Panc1 (cell line): ENCODE results near the gene SLC25A24. TPM values are rescaled to one million over a fixed set of nuclear protein-coding genes. Genes with fewer than 3 reads are reported as not detected.

ENCODE experiments used
- ATAC-seq: fragments of 200-7000 bp; cut with Tn5 transposase; 2 replicates; pipeline ENCODE4 v1.9.1; 2020; ENCODE audit warnings: mild to moderate bottlenecking, moderate library complexity
- BruUV-seq: library from RNA; stranded (reverse); fragments of 400-500 nt; replicated peaks from 2 replicates; lab custom pipeline; 2021; lab: Mats Ljungman, UMichigan
- CTCF ChIA-PET: fragments of 300-600 bp; sonication (Branson Sonifier 250); formaldehyde crosslinking; loops from one replicate; lab custom pipeline; 2022; ENCODE audit warnings: antibody characterized with exemption; lab: Charles Lee
- POLR2A ChIA-PET: fragments of 300-600 bp; sonication (Branson Sonifier 250); formaldehyde crosslinking; loops from one replicate; lab custom pipeline; 2022; ENCODE audit warnings: antibody characterized with exemption; lab: Charles Lee
- DNase-seq: peaks from one replicate; pipeline ENCODE4 v3.0.0-alpha.2; 2010; ENCODE audit warnings: low read depth, low spot score
- H3K27ac ChIP-seq: 2 replicates; pipeline ENCODE4 v1.5.1; 2011; ENCODE audit warnings: mild to moderate bottlenecking, low read length, inconsistent platforms
- H3K27me3 ChIP-seq: fragments of 200-500 bp; sonication (Bioruptor generic); 2 replicates; pipeline ENCODE4 v1.6.0; 2014; ENCODE audit warnings: low read length, inconsistent platforms; ENCODE audit not compliant: control insufficient read depth, insufficient read depth
- H3K36me3 ChIP-seq: fragments of 200-500 bp; sonication (Bioruptor generic); 2 replicates; pipeline ENCODE4 v1.5.1; 2014; ENCODE audit warnings: inconsistent platforms, mild to moderate bottlenecking, low read length, moderate library complexity; ENCODE audit not compliant: control insufficient read depth, insufficient read depth
- H3K4me1 ChIP-seq: 2 replicates; pipeline ENCODE4 v1.5.1; 2011; ENCODE audit warnings: inconsistent platforms, mild to moderate bottlenecking, low read length, moderate library complexity; ENCODE audit not compliant: control insufficient read depth, insufficient read depth
- H3K4me3 ChIP-seq, 2 experiments: 2 replicates each; pipeline ENCODE4 v1.5.1; 2011 to 2012; ENCODE audit warnings: low read depth in 2 of 2, low read length in 2 of 2, mild to moderate bottlenecking in 2 of 2, inconsistent platforms in 1 of 2, moderate library complexity in 1 of 2
- H3K9me3 ChIP-seq: fragments of 200-500 bp; sonication (Bioruptor generic); 2 replicates; pipeline ENCODE4 v1.5.1; 2014; ENCODE audit warnings: low read depth, mild to moderate bottlenecking, inconsistent platforms, low read length, moderate library complexity; ENCODE audit not compliant: control insufficient read depth, insufficient read depth
- CTCF ChIP-seq: fragments of 450-650 bp; IDR thresholded peaks from 2 replicates; pipeline ENCODE4 v1.5.1; 2017; ENCODE audit warnings: mild to moderate bottlenecking
- POLR2AphosphoS5 ChIP-seq: IDR thresholded peaks from 2 replicates; pipeline ENCODE4 v1.6.1; 2012; ENCODE audit warnings: mild to moderate bottlenecking, low read depth, low read length, moderate library complexity
- SIN3A ChIP-seq: IDR thresholded peaks from 2 replicates; pipeline ENCODE4 v1.6.1; 2012; ENCODE audit warnings: low read depth, mild to moderate bottlenecking, low read length, moderate library complexity, borderline replicate concordance; ENCODE audit not compliant: insufficient read depth
- TCF7L2 ChIP-seq: IDR thresholded peaks from 2 replicates; pipeline ENCODE4 v1.6.1; 2011; ENCODE audit warnings: mild to moderate bottlenecking, low read depth, low read length, inconsistent platforms
- in situ Hi-C: cut with HindIII; loops from 2 replicates; pipeline ENCODE4 v1.10.0; 2016; ENCODE audit warnings: low sequenced_read_pairs, low pct_unique_long_range_greater_than_20kb
- intact Hi-C: fragments of 100-400 bp; cut with micrococcal nuclease; formaldehyde crosslinking; loops from one replicate; pipeline ENCODE4 v1.10.0; 2022; ENCODE audit not compliant: unreplicated experiment
- total RNA-seq: library from RNA; stranded (reverse); gene quantifications from one replicate; pipeline ENCODE4 v1.2.1, GENCODE V29; 2021; ENCODE audit not compliant: unreplicated experiment
- TF ChIP-seq, protein P1 (sequence below), 2 experiments: IDR thresholded peaks; 2 replicates each; pipeline ENCODE4 v1.6.1; 2011 to 2012; ENCODE audit warnings: low read depth in 2 of 2, control low read depth in 1 of 2, low read length in 1 of 2, mild to moderate bottlenecking in 1 of 2, moderate library complexity in 1 of 2; ENCODE audit not compliant: insufficient read depth in 1 of 2

SLC25A24 gene
- total RNA-seq, 1 experiment from 2014 or later: 31.8 TPM

DNA sequence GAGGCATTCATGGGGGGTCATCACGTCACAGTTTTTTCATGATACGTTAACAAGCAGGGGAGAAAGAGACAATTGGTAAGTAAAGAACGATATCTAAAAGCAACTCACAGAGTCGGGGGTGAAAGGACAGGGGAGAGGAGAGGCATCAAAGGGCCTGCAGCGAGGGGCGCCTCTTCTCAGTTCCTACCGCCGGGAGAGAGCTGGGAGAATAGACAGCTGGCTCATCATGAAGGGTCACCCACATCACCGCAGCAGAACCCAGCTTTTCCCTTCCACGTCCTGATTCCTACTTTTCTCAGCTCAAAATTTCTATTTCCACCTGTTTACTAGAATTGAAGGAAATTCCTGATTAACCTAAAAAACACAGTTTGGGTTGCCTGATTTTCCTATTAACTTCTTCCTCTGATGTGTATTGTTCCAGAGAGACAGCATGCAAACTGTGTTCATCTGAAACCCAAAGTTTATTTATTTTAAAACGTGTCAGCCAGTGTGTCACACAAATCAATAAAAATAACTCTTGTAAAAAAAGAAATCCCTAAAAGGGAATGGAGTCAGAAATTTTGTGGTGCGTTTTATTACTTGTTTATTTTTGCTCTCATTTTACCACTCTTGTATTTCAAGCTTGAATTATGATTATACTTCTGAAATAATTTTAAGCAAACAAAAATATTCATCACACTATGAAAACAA, 75.4 kb downstream of the SLC25A24 start:
- ChIA-PET CTCF (interaction anchor here (2.8 kb wide), 1 partner anchor 342 kb away, joined by 25 read pairs; no protein-coding TSS in a partner anchor), POLR2A (no interaction called here)
- in situ Hi-C loops (no loop called here), intact Hi-C loops (loop anchor here (1.0 kb wide), 1 partner anchor 342 kb away; no protein-coding TSS in a partner anchor)
- BruUV-seq: no TSS peak
- DNase-seq: no peak
- no peak for TF ChIP-seq POLR2AphosphoS5
- no peak for TF ChIP-seq TCF7L2
- TF ChIP-seq, protein P1, sequence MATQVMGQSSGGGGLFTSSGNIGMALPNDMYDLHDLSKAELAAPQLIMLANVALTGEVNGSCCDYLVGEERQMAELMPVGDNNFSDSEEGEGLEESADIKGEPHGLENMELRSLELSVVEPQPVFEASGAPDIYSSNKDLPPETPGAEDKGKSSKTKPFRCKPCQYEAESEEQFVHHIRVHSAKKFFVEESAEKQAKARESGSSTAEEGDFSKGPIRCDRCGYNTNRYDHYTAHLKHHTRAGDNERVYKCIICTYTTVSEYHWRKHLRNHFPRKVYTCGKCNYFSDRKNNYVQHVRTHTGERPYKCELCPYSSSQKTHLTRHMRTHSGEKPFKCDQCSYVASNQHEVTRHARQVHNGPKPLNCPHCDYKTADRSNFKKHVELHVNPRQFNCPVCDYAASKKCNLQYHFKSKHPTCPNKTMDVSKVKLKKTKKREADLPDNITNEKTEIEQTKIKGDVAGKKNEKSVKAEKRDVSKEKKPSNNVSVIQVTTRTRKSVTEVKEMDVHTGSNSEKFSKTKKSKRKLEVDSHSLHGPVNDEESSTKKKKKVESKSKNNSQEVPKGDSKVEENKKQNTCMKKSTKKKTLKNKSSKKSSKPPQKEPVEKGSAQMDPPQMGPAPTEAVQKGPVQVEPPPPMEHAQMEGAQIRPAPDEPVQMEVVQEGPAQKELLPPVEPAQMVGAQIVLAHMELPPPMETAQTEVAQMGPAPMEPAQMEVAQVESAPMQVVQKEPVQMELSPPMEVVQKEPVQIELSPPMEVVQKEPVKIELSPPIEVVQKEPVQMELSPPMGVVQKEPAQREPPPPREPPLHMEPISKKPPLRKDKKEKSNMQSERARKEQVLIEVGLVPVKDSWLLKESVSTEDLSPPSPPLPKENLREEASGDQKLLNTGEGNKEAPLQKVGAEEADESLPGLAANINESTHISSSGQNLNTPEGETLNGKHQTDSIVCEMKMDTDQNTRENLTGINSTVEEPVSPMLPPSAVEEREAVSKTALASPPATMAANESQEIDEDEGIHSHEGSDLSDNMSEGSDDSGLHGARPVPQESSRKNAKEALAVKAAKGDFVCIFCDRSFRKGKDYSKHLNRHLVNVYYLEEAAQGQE (IDR thresholded peaks at IDR 0.05; ENCODE audit: insufficient read depth in 1 of 2, low read depth in 2 of 2, low read length in 1 of 2): no peak
- no peak for TF ChIP-seq CTCF
- TF ChIP-seq SIN3A: no peak
- no peaks in the 10 kb centered on the region for H3K36me3 ChIP-seq
- no peak overlapping the region for H3K27ac ChIP-seq
- no peak overlapping the region for H3K4me3 ChIP-seq
- ATAC-seq: no peak
- H3K9me3 ChIP-seq: no peaks in the 10 kb centered on the region
- no peaks in the 10 kb centered on the region for H3K4me1 ChIP-seq
- H3K27me3 ChIP-seq: no peaks in the 10 kb centered on the region

GRCh38 chr1:108124023-108124422, 76.1 kb downstream of the SLC25A24 start:
- no TSS peak for BruUV-seq
- Histone ChIP-seq H3K4me3 (no peak overlapping the region), H3K9me3 (no peaks in the 10 kb centered on the region), H3K27ac (no peak overlapping the region), H3K36me3 (no peaks in the 10 kb centered on the region), H3K4me1 (no peaks in the 10 kb centered on the region), H3K27me3 (no peaks in the 10 kb centered on the region)
- ChIA-PET CTCF (interaction anchor here (1.3 kb wide), 1 partner anchor 342 kb away, joined by 7 read pairs; no protein-coding TSS in a partner anchor), POLR2A (no interaction called here)
- no peak for ATAC-seq
- TF ChIP-seq TCF7L2 (no peak), SIN3A (no peak), CTCF (no peak), POLR2AphosphoS5 (no peak)
- TF ChIP-seq, protein P1 (IDR thresholded peaks at IDR 0.05; ENCODE audit: insufficient read depth in 1 of 2, low read depth in 2 of 2, low read length in 1 of 2): no peak
- no peak for DNase-seq
- intact Hi-C loops (no loop called here), in situ Hi-C loops (no loop called here)
